ENCODE data around the gene CEACAM16.
"Not testable (repeated sequence)": the region's sequence is repeated elsewhere in the genome, so short reads cannot be mapped to it uniquely, and the experiment has no call there.

Gene CEACAM16

DNA sequence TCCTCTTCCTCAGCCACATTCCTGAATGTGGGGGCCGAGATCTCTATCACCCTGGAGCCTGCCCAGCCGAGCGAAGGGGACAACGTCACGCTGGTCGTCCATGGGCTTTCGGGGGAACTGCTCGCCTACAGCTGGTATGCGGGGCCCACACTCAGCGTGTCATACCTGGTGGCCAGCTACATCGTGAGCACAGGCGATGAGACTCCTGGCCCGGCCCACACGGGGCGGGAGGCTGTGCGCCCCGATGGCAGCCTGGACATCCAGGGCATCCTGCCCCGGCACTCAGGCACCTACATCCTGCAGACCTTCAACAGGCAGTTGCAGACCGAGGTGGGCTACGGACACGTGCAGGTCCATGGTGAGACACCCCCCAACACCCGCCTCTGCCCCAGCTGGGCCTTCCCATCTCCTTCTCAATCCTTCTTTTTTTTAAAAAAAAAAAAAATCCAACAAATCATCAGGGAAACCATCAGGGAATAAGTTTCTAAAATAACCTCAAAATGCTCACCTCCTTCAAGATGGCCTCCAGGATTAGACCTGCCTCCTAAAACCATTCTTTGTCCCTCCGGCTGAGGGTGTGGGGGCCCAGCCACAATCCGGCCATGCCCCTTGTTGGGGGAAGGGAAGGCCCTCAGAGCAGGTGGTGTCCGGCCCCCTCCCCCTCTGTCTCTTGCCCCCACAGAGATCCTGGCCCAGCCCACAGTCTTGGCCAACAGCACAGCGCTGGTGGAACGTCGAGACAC is 4.6 kb downstream of the CEACAM16 start:
- DNase-seq (ENCODE audit: low read depth in 4 of 4, low spot score in 1 of 4): no peak

DNA sequence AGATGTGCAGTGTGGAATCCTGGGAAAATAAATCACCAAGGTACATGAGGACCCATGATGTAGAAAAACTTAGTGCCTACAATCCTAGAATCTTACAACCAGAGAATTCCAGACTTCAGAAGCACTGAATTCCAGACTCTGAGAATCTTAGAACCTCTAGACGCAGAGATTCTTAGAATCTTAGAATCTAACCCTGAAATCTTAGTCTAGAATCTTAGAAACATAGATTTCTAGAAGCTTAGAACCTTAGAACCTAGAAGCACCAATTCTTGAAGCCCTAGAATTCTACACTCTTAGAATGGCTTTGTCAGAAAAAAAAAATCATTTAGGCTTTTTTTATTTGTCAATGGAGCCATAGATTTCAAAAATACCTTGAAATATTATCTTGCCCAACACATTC is 6.0 kb downstream of the CEACAM16 start:
- no peak for DNase-seq (ENCODE audit: low read depth in 4 of 4, low spot score in 1 of 4)

DNA sequence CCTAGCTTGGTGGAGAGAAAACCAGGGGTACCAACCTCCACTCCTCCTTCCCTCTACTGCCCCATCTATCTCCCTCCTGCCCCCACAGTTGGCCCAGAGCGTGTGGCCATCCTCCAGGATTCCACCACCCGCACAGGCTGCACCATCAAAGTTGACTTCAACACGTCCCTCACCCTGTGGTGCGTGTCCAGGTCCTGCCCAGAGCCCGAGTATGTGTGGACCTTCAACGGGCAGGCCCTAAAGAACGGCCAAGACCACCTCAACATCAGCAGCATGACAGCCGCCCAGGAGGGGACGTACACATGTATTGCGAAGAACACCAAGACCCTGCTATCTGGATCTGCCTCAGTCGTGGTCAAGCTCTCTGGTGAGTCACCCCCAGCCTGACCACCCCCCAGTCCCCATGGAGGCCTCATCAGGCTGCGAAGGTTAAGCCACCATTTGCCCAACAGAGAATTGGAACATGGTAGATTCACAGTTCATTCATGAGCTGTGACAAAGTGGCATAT is 6.6 kb downstream of the CEACAM16 start:
- no peak for DNase-seq (ENCODE audit: low read depth in 4 of 4, low spot score in 1 of 4)

DNA sequence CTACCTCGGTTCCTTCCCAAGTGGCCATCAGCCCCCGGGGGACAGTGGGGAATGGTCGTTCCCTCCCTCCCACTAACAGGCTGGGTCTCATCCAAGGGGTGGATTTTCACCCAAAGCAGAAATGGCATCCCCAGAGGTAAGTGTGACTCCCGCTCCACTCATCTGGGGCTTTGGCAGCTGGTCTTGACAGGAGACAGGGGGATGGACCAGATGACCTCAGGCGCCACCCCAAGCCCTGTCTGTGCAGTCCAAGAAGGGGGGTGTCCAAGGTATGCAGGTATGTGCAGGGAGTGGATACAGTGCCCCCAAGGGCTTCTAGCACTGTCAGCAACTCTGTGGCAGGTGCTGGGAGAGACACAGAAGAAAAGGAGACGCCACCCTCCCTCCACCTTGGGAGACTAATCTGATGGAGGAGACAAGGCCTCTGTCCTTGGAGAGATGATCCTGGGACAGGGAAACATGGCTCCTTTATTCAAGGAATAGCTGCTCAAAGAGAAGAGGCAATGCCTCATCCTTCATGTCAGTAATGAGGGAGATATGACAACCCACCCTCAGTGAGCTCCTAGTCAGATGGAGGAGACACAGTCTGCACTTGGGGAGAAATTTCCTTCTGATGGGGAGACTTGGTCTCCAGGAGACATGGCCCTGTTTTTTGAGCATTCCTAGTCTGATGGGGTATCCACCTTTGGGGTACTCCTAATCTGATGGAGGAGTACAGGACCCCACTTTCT is 7.7 kb downstream of the CEACAM16 start:
- DNase-seq (ENCODE audit: low read depth in 4 of 4, low spot score in 1 of 4): no peak

DNA sequence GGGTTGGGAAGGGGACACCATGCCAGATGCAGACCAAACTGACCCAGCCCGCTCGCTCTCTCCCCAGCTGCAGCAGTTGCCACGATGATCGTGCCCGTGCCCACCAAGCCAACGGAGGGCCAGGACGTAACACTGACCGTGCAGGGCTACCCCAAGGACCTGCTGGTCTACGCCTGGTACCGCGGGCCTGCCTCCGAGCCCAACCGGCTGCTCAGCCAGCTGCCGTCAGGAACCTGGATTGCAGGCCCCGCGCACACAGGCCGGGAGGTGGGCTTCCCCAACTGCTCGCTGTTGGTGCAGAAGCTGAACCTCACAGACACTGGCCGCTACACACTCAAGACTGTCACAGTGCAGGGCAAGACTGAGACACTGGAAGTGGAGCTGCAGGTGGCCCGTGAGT is 8.8 kb downstream of the CEACAM16 start:
- DNase-seq (ENCODE audit: low read depth in 4 of 4, low spot score in 1 of 4): no peak

DNA sequence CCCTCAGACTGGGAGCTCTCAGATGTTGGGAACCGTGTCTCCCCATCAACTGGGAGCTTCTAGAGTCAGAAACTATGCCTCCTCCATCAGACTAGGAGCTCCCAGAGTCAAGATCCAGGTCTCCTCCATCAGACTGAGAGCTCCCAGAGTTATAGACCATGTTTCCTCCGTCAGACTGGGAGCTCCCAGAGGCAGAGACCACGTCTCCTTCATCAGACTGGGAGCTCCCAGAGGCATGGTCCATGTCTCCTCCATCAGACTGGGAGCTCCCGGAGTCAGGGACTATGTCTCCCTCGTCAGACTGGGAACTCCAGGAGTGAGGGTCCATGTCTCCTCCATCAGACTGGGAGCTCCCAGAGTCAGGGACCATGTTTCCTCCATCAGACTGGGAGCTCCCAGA is 10.0 kb downstream of the CEACAM16 start:
- no peak for DNase-seq (ENCODE audit: low read depth in 4 of 4, low spot score in 1 of 4)

DNA sequence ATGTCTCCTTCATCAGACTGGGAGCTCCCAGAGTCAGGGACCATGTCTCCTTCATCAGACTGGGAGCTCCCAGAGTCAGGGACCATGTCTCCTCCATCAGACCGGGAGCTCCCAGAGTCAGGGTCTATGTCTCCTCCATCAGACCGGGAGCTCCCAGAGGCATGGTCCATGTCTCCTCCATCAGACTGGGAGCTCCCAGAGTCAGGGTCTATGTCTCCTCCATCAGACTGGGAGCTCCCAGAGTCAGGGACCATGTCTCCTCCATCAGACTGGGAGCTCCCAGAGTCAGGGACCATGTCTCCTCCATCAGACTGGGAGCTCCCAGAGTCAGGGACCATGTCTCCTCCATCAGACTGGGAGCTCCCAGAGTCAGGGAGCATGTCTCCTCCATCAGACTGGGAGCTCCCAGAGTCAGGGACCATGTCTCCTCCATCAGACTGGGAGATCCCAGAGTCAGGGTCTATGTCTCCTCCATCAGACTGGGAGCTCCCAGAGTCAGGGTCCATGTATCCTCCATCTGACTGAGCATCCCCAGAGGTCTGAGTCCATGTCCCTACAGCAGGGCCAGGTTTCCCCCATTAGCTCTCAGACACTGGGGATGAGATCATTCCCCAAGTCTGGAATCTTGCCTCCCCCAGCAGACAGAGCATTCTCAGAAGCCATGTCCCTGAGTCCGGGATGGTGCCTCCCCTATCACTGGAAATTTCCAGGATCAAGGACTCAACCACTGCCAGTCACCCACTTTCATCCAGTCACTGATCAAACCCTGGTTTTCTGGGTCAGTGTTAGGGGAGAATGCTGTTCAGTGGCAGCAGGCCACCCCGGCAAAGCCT is 10.7 kb downstream of the CEACAM16 start:
- DNase-seq (ENCODE audit: low read depth in 4 of 4, low spot score in 1 of 4): not testable (repeated sequence)

DNA sequence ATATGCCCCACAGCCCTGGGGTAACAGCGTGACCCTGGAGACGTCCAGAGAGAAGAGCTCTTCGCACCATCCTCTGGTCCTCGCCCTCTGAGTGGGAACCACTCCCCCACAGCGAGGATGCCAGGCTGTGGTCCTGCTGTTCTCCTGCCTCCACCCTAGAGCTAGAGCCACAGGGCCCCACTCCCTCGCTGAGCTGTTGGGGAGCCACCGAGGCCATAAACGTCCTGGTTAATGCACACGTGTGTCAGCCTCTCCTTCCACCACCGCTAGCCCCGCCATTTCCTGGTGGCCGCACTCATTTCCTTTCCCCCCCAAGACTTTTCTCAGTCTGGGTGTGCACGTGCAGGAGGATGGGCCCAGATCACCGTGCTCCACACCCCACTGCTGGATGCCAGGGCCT is 11.5 kb downstream of the CEACAM16 start:
- DNase-seq (ENCODE audit: low read depth in 4 of 4, low spot score in 1 of 4): no peak

DNA sequence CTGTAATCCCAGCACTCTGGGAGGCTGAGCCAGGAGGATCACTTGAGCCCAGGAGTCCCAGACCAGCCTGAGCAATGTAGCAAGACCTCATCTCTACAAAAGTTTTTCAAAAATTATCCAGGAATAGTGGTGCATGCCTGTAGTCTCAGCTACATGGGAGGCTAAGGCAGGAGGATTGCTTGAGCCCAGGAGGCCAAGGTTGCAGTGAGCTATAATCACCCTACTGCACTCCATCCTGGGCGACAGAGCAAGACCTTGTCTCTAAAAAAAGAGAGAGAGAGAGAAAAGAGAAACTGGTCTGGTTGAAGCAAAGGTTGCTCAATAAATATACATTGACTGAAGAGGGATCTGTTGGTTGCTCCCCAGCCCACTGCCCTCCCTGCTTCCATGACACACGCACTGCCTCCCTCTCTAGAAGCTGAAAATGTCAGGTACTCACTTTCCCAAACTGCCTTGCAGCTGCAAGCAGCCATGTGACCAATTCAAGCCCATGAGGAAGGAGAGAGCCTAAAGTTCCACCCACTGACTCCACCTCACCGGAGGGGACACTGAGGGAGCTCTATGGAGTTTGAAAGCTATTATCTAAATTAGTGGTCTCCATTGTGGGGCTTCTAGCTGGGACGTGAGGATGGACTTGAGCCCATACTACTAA is 14.0 kb downstream of the CEACAM16 start:
- no peak for DNase-seq (ENCODE audit: low read depth in 4 of 4, low spot score in 1 of 4)

DNA sequence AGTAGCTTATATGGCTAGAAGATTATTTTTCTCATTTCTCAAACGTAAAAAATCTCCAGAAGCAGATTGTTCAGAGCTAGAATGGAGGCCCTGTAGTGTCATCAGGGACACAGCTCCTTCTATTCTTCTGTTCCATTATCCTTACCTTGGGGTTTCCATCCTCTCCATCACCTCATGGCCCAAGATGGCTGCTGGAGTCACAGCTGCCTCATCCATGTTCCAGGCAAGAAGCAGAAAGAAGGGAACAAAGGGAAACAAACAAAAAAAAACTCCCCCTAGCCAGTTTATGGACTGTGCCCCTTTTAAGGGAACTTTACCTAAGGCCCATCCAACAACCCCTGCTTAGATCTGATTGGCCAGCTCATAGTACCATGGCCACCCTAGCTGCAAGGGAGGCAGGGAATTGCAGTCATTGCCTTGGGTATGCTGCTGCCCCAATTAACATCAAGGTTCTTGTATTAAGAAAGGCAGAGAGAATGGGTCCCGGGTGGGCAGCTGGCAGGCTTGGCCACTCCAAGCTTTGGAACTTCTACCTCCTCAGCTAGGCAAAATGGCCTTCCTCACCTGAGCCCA is 15.7 kb downstream of the CEACAM16 start:
- DNase-seq (ENCODE audit: low read depth in 4 of 4, low spot score in 1 of 4): no peak

DNA sequence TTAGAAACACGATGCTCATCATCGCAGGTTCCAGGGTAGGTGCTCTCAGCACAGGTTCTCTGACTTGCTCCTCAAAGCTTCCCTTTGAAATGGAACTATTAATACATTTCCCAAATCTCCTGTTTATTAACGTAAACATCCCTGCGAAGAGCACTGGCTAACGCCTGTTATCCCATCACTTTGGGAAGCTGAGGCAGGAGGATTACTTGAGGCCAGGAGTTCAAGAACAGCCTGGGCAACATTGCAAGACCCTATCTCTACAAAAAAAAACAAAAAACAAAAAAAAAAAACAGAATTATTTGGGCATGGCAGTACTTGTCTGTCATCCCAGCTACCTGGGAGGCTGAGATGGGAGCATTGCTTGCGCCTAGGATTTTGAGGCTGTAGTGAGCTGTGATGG is 18.7 kb downstream of the CEACAM16 start:
- no peak for DNase-seq (ENCODE audit: low read depth in 4 of 4, low spot score in 1 of 4)

DNA sequence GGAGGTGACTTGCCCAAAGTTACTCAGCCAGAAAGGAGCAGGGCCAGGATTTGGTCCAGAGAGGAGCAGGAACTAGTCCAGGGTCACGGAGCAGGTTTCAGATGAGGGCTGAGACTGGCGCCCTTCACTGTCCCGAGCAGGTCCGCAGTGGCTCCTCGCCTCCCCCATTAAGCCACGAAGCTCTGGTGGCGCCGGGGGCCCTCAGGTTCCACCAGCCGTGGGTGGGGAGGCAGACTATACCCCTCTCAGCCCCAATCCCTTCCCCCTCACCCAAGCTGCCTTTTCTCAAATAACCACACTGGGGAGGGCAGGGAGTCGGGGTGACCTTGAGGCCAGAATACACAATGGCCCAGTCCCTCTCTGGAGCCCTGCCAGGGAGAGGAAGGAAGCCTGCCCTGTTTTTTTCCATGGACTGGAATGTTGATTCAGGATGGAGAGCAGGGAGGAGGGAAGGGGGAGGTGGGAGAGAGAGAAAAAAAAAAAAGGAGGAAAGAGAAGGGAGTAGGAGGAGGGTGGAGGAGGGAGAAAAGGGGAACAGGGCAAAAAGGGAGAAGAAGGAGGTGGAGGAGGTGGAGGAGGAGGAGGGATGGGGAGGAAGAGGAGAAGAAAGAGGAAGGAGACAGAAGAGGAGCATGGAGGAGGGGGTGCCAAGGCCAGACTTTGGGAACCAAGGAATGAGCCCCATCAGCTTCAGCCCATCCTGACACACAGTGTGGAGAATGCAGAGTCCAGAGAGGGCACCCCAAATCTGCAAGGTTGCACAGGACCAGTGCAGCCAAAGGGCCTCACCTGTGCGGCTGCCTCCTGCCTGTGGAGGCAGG is 19.7 kb downstream of the CEACAM16 start:
- DNase-seq (ENCODE audit: low read depth in 4 of 4, low spot score in 1 of 4): no peak

DNA sequence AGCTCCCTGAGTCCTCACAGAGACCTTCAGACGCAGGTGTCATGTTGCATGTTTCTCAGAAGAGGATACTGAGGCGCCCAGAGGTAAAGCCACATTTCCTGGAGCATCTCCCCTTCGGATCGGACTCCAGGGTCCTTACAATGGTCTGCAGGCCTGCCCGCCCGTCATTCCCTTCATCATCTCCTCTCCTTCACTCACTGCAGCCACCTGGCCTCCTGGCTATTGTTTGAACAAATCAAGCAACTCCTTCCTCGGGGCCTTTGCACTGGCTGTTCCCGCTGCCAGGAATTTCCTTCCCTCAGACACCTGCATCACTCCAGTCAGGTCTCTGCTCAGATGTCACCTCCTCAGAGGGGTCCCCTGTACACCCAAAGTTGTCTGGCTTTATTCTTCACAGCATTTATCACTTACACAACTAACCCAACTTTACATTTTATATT is 20.3 kb downstream of the CEACAM16 start:
- DNase-seq (ENCODE audit: low read depth in 4 of 4, low spot score in 1 of 4): no peak

DNA sequence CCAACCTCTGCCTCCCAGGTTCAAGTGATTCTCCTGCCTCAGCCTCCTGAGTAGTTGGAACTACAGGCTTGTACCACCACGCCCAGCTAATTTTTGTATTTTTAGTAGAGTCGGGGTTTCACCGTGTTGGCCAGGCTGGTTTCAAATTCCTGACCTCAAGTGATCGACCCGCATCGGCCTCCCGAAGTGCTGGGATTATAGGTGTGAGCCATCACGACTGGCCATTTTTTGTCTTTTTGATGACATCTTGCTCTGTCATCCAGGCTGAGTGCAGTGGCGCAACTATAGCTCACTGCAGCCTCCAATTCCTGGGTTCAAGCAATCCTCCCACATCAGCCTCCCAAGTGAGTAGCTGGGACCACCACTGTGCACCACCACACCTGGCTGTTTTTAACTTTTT is 21.4 kb downstream of the CEACAM16 start:
- DNase-seq (ENCODE audit: low read depth in 4 of 4, low spot score in 1 of 4): not testable (repeated sequence)

DNA sequence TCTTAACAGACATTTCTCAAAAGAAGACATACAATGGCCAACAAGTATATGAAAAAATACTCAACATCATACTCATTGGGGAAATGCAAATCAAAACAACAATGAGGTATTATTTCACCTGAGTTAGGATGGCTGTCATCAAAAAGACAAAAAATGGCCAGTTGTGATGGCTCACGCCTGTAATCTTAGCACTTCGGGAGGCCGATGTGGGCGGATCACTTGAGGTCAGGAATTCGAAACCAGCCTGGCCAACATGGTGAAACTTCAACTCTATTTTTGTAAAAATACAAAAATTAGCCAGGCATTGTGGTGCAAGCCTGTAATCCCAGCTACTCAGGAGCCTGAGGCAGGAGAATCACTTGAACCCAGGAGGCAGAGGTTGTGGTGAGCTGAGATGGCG is 22.0 kb downstream of the CEACAM16 start:
- no peak for DNase-seq (ENCODE audit: low read depth in 4 of 4, low spot score in 1 of 4)

DNA sequence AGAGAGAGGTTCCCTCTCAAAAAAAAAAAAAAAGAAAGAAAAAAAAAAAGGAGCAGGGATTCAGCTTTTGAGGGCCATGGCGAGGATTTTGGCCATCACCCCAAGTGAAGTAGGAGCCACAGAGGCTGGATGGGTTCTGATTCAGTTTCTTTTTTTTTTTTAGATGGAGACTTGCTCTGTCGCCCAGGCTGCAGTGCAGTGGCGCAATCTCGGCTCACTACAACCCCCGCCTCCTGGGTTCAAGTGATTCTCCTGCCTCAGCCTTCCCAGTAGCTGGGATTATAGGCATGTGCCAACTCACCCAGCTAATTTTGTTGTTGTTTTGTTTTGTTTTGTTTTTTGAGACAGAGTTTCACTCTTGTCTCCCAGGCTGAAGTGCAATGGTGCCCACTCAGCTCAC is 22.4 kb downstream of the CEACAM16 start:
- not testable (repeated sequence) for DNase-seq (ENCODE audit: low read depth in 4 of 4, low spot score in 1 of 4)

DNA sequence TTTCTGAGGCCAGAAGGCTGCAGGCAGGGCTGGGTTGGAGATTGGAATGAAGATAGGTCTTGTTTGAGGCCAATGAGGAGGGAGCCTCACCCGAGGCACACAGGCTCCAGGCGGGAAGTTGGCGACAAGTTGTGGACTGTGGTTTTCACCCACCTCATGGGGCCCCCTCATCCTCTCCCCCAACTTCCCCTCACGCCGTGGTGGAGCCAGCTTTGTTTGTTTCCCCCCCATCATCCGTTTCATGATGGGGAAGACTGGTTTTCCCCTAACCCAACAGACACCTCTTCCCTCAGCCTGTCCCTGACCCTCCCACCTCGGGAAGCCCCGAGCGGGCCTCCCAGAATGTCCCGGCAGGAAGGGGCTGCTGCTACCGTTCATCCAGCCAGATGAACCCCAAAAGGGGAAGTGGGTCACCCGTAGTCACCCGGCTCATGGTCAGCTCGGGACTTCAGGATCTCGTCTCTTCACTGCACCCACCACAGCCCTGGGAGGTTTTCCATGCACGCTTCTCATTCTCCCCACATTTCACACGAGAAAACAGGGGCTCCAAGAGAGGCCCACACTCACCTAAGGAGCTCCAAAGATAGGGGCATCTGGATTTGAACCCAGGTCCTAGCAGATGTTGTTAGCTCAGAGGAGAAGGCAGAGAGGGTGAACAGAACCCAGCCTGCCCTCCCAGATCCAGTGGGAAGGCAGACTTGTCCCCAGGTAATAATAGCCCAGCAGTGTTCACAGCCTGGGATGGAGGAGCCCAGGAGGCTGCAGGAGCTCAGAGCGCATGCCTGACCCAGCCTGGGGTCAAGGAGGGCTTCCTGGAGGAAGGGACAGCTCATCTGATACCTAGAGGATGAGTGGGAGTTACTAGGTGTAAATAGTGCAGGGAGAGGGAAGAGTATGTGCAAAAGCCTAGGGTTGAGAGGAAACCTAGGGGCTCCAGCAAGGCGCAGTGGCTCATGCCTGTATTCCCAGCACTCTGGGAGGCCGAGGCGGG is 23.5 kb downstream of the CEACAM16 start:
- DNase-seq (ENCODE audit: low read depth in 4 of 4, low spot score in 1 of 4): no peak

DNA sequence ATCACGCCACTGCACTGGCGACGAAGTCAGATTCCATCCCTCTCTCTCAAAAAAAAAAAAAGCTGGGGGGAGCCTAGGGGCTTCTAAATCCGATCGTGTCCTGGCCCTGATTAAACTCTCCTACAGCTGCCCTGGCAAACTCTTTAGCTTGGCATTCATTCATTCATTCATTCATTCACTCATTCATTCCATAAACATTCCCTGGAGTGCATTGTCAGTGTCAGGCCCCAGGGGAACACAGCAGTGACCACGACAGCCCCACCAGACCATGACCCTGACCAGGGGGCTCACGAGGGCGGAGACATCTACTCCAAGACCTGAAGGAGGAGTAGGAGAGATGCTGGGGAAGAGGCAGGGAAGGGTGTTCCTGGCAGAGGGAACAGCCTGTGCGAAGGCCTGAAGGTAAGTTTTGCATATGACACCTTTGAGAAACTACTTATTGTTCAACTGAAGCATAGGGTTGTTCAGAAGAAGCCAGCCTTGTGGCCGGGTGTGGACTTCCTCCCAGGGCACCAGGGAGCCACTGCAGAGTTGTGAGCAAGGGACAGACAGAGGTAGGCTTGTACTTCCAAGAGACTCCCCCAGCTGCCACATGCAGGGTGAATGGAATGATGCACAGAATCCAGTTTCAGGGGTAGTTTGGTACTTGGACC is 24.5 kb downstream of the CEACAM16 start:
- DNase-seq (ENCODE audit: low read depth in 4 of 4, low spot score in 1 of 4): no peak

All from stimulated activated CD4-positive, alpha-beta T cell treated with anti-CD3 and anti-CD28 coated beads, Interleukin-1b, Interleukin-23, amount 100 ng/mL, for 24 hours (primary cell).